ENCODE results near the gene ALOX5.

GRCh38 chr10:45382591-45382990 is 8.6 kb downstream of the ALOX5 start:
- TF ChIP-seq, protein P1, sequence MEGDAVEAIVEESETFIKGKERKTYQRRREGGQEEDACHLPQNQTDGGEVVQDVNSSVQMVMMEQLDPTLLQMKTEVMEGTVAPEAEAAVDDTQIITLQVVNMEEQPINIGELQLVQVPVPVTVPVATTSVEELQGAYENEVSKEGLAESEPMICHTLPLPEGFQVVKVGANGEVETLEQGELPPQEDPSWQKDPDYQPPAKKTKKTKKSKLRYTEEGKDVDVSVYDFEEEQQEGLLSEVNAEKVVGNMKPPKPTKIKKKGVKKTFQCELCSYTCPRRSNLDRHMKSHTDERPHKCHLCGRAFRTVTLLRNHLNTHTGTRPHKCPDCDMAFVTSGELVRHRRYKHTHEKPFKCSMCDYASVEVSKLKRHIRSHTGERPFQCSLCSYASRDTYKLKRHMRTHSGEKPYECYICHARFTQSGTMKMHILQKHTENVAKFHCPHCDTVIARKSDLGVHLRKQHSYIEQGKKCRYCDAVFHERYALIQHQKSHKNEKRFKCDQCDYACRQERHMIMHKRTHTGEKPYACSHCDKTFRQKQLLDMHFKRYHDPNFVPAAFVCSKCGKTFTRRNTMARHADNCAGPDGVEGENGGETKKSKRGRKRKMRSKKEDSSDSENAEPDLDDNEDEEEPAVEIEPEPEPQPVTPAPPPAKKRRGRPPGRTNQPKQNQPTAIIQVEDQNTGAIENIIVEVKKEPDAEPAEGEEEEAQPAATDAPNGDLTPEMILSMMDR (IDR thresholded peaks at IDR 0.05; ENCODE audit: low read depth, low read length, missing input control) = no peak
- TF ChIP-seq TAF1 (conservative IDR thresholded peaks at IDR 0.05) = no peak
- no peak for TF ChIP-seq YY1 (IDR thresholded peaks at IDR 0.05)
- no peak for TF ChIP-seq JUND (IDR thresholded peaks at IDR 0.05)
- TF ChIP-seq, protein P2, sequence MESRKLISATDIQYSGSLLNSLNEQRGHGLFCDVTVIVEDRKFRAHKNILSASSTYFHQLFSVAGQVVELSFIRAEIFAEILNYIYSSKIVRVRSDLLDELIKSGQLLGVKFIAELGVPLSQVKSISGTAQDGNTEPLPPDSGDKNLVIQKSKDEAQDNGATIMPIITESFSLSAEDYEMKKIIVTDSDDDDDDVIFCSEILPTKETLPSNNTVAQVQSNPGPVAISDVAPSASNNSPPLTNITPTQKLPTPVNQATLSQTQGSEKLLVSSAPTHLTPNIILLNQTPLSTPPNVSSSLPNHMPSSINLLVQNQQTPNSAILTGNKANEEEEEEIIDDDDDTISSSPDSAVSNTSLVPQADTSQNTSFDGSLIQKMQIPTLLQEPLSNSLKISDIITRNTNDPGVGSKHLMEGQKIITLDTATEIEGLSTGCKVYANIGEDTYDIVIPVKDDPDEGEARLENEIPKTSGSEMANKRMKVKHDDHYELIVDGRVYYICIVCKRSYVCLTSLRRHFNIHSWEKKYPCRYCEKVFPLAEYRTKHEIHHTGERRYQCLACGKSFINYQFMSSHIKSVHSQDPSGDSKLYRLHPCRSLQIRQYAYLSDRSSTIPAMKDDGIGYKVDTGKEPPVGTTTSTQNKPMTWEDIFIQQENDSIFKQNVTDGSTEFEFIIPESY (IDR thresholded peaks at IDR 0.05) = no peak
- TF ChIP-seq RXRA (IDR thresholded peaks at IDR 0.05) = no peak
- no peak for TF ChIP-seq RAD21 (IDR thresholded peaks at IDR 0.05)
- TF ChIP-seq FOXA1 (IDR thresholded peaks at IDR 0.05) = no peak
- TF ChIP-seq, protein P3, sequence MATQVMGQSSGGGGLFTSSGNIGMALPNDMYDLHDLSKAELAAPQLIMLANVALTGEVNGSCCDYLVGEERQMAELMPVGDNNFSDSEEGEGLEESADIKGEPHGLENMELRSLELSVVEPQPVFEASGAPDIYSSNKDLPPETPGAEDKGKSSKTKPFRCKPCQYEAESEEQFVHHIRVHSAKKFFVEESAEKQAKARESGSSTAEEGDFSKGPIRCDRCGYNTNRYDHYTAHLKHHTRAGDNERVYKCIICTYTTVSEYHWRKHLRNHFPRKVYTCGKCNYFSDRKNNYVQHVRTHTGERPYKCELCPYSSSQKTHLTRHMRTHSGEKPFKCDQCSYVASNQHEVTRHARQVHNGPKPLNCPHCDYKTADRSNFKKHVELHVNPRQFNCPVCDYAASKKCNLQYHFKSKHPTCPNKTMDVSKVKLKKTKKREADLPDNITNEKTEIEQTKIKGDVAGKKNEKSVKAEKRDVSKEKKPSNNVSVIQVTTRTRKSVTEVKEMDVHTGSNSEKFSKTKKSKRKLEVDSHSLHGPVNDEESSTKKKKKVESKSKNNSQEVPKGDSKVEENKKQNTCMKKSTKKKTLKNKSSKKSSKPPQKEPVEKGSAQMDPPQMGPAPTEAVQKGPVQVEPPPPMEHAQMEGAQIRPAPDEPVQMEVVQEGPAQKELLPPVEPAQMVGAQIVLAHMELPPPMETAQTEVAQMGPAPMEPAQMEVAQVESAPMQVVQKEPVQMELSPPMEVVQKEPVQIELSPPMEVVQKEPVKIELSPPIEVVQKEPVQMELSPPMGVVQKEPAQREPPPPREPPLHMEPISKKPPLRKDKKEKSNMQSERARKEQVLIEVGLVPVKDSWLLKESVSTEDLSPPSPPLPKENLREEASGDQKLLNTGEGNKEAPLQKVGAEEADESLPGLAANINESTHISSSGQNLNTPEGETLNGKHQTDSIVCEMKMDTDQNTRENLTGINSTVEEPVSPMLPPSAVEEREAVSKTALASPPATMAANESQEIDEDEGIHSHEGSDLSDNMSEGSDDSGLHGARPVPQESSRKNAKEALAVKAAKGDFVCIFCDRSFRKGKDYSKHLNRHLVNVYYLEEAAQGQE (IDR thresholded peaks at IDR 0.05) = no peak
